HG03565 (cell line): ENCODE data around the gene WFDC2.

Source experiments
- ATAC-seq: cut with Tn5 transposase; IDR thresholded peaks from one replicate; pipeline ENCODE4 v1.9.1; 2021; ENCODE audit warnings: mild to moderate bottlenecking, moderate library complexity; ENCODE audit not compliant: unreplicated experiment

The WFDC2 gene

DNA sequence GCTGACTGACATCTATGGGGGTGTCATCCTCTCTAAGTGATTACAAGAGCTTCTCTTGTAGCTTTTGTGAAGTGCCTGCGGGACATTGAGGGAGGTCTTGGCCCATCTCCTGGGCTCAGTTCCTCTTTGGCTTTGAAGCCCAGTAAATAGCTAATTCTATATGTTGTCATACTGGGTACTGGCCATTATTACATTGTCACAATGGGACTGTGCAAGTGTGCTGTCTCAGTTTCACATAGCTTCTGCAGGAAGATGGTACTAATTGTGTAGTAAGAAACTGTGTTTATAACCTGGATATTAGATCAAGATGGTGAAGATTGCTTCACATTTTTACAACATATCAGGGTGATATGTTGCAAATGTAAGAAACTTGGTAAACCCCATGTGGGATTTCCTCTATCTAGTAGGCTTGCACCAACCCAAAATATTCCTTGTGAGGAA is 26.0 kb downstream of the WFDC2 start:
- ATAC-seq = no peak

DNA sequence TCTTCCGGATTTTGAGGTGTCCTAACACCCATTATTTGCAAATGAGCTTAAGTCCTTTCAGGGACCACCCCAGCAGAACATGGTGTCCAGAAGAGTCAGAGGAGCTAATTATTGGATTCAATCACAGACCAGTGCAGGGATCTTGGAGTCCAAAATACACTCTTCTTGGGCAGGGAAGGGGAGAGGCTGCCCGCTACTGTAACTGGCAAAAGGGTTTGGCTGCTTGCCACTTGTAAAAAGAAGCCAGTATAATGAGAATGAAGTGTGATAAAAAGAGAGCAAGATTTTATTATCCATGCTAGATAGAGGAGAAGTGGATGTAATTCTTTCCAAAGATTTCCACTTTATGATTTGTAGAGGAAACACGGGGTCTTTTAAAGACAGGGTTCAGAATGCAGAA is 26.6 kb downstream of the WFDC2 start:
- no peak for ATAC-seq

DNA sequence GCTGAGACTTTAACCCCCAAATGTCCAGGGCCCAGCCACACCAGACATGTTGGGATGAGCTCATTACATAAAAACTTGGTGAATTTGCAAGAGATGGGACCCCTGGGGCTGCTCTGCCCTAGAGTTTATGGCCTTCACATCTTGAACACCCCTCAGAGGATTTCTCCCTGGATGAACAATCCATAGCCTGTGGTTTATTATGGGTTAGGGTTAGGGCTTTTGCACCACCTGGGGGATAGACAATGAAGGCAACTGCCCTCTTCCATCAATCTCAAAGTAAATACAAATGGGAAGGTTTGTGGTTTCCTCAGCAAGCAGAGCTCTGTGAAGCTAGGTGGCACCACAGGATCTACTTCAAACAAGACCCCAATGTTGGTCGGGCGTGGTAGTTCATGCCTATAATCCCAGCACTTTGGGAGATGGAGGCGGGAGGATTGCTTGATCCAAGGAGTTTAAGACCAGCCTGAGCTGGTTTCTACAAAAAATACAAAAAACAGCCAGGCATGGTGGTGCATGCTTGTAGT is 28.5 kb downstream of the WFDC2 start:
- no peak for ATAC-seq

DNA sequence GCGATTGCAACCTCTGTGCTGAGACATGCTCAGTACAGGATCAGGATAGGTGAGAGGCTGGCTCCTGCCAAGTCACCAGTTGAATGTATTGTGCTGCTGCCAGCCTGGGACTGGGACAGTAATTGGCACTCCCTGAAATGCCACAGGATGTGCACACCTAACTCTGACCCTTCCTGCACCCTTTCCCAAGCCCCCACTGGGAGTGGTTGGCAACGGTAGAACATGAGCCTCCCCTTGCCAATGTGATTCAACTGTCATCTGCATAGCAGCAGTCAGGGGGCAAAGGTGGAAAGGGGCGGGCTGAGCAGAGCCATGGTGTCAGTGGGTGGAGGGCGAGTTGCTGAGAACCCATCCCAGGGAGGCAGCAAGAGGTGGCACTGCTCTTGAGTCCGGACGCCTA is 30.5 kb downstream of the WFDC2 start:
- ATAC-seq = no peak

DNA sequence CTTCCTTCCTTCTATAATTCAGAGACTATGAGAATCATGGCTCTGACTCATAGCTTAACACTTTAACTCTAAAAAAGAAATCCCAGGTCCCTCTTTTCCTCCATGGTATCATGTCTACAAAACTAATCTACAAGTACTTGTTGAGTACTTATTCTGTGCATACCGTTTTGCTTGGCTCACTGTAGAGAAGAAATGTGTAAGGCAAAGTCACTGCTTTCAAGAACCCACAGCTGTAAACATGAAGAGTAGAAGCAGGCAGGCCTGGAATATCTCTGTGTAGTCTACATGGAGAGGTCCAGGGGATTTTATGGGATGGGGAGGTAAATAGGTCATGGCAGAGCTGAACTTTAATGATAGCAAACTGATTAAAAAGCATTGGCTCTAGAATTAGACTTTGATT is 32.0 kb downstream of the WFDC2 start:
- no peak for ATAC-seq

DNA sequence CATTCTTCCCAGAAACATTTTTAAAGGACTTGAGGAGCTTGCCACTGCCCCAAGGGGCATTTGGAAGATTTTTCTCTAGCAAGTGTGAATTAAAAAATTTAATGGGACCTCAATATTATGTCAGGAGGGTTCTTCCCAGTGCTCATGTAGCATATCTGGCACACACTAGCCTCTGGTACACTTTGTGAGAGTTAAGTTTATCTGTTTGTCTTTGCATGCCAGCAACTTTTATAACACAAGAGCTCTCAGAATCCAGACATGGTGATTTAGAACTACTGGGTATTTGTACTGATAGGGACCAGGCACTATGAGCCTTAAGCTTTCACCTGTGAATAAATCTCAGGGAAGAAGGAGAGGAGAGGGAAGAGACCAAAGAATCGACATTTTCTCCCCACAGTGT is 33.0 kb downstream of the WFDC2 start:
- ATAC-seq = no peak

DNA sequence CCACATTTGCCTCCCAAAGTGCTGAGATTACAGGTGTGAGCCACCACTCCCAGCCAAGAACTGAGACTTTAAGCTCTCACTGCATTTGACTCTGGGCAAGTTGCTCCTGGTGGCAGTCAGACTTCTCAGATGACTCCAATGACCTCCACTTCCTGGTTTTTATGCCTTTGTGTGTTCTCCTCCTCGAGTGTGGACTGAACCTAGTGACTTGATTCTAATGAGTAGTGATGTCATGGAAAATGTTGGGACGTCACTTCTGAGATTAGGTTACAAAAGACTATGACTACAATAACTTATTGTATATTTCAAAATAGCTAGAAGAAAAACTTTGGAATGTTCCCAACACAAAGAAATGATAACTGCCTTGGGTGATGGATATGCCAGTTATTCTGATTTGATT is 33.9 kb downstream of the WFDC2 start:
- no peak for ATAC-seq

DNA sequence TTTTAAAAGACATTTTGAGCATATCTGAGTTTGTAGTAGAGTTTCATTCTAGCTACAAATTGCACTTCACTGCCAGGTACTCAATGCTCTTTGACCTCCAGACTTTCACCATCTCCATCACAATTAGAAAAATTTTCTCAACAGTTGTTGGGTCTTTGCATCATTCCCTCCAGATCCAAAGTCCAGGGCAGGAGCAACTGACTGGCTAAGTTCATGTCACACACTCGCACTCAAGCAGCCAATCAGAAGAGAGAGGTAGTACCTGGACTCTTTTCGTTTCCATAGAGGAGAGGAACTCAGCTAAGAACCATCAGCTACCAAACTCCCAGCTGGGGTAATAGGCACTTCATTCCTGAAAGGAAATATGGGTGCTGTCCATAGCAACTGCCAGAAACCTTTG is 36.8 kb downstream of the WFDC2 start:
- ATAC-seq = no peak

DNA sequence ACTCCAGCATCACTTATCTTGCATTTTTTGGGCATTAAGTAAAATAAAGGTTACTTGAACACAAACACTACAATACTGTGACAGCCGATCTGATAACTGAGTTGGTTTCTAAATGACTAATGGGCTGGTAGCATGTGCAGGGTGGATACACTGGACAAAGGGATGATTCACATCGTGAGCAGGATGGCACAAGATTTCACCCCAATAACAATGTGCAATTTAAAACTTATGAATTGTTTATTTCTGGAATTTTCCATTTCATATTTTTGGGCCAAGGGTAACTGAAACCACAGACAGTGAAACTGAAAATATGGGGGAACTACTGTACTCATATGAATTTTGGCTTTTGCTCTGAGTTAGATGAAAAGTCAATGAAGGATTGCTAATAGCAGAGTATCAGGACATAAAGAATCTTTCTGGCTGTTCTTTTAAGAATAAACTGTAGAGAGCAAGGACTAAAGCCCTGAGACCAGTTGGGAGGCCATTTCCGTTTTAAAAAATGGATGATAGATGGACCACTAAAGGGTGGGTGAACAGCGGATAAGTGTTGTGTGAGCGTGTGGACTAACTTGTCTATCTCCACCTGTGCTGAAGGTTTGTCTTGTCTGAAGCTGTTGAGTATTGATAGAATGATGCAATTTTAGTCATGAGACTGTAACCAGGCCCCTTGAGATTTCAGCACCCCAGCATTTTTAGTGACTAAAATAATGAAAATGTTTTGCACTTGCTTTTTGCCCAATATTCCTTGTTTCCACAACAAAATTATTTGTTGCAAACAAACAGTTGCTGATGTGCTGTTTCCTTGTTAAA is 37.7 kb downstream of the WFDC2 start:
- ATAC-seq = no peak

DNA sequence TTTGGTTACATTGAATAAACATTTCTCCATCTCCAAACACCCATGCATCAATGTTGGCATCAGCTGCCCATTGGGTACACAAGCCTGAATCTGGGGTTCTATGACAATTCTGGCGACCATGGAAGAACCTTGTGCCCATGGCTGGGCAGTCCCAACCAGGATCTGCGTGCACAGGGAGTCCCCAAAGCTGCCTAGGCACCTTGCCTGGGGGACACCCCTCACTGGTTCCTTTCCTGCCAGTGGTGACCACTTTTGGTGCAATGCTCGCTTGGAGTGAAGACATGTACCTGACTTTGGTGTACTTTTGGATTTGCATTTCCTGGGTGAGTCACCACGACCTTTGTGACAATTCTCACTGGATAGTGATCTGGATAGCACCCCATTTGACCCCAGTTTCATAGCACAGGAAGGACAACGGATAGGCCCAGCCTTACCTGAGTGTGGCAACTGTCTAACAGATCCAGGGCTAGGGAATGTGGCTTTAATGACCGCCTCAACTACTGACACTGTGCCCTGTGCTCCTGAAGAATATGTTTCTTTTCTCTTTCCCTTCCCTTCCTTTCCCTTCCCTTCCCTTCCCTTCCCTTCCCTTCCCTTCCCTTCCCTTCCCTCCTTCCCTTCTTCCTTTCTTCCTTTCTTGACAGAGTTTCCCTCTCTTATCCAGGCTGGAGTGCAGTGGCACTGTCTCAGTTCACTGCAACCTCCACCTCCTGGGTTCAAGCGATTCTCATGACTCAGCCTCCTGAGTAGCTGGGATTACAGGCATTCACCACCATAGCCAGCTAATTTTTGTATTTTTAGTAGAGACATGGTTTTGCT is 38.7 kb downstream of the WFDC2 start:
- no peak for ATAC-seq

DNA sequence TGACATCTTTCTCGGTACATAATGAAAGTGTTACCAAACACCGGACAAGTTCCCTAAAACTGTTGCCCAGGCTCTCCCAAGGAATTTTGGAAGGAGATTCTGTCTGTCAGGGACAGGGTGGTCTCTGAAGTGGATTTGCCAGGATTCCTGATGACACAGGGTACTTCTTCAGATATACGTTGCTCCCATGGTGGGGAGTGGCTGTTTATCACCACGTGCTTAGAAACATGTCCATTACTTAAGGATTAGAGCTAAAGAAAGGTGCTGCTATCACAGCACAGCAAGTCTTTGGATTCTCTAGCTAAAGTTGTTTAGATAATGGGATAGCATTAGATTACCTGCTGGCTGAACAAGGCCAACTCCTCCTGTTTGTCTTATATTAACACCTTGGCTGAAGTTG is 39.5 kb downstream of the WFDC2 start:
- ATAC-seq = no peak

DNA sequence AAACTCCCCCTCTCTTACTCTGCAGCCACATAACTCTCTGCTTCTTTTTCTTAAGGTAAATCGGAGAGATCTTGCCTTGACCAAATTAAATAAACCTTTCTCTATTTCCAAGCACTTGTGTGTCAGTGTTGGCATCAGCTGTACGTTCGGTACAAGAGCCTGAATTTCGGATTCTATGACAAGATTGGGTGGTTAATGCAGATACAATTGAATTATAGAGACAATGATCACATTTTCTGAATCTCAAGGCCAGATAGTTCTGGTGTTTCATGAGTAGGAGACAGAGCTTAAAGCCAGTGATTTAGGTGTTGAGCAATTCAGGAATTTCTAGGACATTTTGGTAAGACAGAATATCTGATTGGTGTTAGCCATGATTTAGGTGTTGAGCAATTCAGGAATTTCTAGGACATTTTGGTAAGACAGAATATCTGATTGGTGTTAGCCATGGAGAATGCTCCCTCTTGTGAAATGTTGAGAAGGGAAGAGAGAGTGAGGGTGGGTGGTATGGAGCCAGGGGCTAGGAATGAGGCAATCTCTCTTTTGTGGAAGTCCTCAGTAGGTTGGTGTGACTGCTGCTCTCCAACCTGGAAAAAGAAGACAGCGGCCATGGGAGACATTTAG is 40.8 kb downstream of the WFDC2 start:
- ATAC-seq = no peak

DNA sequence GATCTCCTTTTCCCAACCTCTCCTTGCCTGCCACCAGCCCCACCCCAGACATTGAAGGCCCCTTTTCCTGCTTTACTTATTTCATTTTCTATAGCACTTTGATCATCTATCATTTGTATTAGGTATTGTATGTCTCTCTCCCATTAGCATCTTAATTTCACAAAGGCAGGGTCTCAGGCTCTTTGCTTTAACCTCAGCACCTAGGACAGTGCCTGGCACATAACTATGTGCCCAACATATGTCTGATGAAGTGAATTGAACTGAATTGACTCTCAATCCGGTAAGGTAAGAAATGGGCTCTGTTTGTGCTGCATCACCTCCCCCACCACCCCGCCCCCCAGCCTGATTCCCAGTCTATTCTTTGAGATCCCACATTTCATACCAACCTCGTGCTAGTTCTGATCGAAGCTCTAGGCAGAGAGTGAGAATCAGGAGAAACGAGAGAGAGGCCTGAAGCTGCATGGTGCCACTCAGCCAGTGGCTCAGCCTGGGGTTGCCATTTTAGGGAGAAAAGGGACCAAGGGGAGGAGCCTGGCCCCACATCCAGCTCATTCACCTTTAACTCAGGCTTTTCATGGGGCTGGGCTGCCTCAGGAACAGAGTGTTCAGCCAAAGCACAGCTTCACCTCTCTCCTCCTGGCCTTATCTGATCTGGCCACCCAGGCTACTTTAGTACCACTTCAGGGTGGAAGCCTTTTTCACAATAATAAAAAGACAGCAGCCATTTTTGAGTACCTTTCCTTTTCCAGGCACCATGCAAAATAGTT is 45.8 kb downstream of the WFDC2 start, which contains the start of gene SPINT3:
Gene SPINT3 (minus strand): TSS at position 476 of the 767 bp plus-strand sequence. CDS start 14 bp downstream, at position 462.
- no peak for ATAC-seq

DNA sequence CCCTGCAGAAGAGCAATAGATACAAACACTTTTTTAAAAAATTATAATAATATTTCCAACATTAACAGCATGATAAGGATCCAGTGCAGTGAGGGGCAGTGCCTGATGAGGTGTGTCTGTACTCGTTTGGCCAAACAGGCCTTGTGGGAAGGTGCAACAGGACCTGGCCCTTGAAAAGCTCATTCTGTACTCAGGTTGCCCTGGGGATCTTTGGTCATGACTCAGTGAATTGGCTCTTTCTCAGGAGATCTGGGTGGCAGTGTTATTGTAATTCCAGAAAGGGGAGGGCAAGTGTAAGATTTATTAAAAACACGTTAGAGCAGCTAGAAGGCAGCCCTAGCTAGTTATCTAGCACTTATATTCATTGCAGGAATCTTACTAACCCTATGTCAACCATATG is 48.7 kb downstream of the WFDC2 start:
- no peak for ATAC-seq

DNA sequence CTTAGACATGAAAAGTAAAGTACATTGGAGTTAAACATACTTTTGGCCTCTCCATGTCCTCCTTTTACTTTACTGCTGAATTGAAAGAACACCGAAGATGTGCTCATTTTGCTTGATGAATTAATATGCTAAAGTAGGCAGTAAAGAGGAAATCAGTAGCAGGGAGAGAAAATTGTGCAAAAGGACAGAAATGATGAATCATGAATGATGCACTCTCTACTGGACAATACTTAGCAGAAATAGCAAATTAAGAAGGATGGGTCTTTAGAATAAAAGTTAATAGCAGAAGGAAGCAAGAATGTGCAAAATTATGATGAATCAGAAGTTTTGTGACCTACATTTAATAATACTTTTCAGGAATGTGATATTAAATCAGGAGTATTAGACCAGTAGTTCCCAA is 54.3 kb downstream of the WFDC2 start:
- no peak for ATAC-seq

DNA sequence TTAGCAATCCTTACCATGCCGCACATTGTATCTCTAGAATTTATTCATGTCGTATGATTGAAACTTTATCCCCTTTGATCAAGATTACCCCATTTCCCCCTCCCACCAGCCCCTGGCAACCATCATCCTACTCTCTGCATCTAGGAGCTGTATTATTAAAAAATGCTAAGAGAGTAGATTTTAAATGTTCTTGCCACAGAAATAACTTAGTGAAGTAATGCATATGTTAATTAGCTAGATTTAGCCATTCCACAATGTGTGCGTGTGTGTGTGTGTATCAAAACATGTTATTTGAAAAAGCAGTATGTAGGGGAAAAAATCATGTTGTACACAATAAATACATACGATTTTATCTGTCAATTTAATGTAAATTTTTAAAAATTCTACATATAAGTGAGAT is 57.7 kb downstream of the WFDC2 start:
- no peak for ATAC-seq
